T-cell (primary cell): Measurements from ENCODE around the gene SLC38A2. TPM values are rescaled to one million over a fixed set of nuclear protein-coding genes. Genes with fewer than 3 reads are reported as not detected.

Source experiments
- total RNA-seq, 35 experiments: library from RNA in 6 of 35; stranded (reverse) in 6 of 35; fragments of 120-200 nt in 1 of 35; gene quantifications; one replicate each; pipeline versions ENCODE4 v1.2.1 to v1.2.4 and lab custom pipeline; 2013 to 2026

SLC38A2 gene
- total RNA-seq, 5 donors from 2014 or later (not counting 1 experiment from before 2014, with no cell fraction given), result 165 to 265 (median 217) TPM

Other genes with a start within 250 kb of the SLC38A2 start
- gene SLC38A1, start 103.7 kb downstream of the SLC38A2 start, total RNA-seq, result 100 to 1,000 TPM; 273 to 321 (median 286) TPM